HepG2 (cell line): Measurements from ENCODE around the gene RRBP1. TPM values are rescaled to one million over a fixed set of nuclear protein-coding genes. Genes with fewer than 3 reads are reported as not detected.

ENCODE experiments used
- AHR ChIP-seq: IDR thresholded peaks from 2 replicates; pipeline ENCODE4 v1.6.1; 2018; ENCODE audit warnings: missing genetic modification reagents, missing compliant biosample characterization
- ETV5 ChIP-seq: IDR thresholded peaks from 2 replicates; pipeline ENCODE4 v1.6.1; 2018; ENCODE audit warnings: missing biosample characterization, missing genetic modification reagents, inconsistent platforms, borderline replicate concordance
- GABPB1 ChIP-seq: IDR thresholded peaks from 2 replicates; pipeline ENCODE4 v1.6.1; 2016; ENCODE audit warnings: mild to moderate bottlenecking, missing genetic modification reagents, moderate library complexity, missing compliant biosample characterization
- HDAC6 ChIP-seq: fragments of 200-600 bp; sonication (generic); IDR thresholded peaks from 2 replicates; pipeline ENCODE4 v1.7.0; 2017; ENCODE audit warnings: mild to moderate bottlenecking, antibody characterized with exemption, low read length, low read depth
- KAT7 ChIP-seq: IDR thresholded peaks from 2 replicates; pipeline ENCODE4 v1.6.1; 2018; ENCODE audit warnings: borderline replicate concordance, missing compliant biosample characterization
- KDM5B ChIP-seq: sonication (generic); formaldehyde crosslinking; IDR thresholded peaks from 2 replicates; pipeline ENCODE4 v1.4.0; 2020; ENCODE audit warnings: missing genetic modification reagents, mild to moderate bottlenecking, borderline replicate concordance
- NR1H2 ChIP-seq: sonication (generic); formaldehyde crosslinking; IDR thresholded peaks from 2 replicates; pipeline ENCODE4 v1.8.1; 2022; ENCODE audit warnings: low read depth, missing genetic modification reagents, borderline replicate concordance
- SOX6 ChIP-seq, 2 experiments: fragments of 450-650 bp in 1 of 2; sonication (generic) in 1 of 2; formaldehyde crosslinking in 1 of 2; IDR thresholded peaks; 2 replicates each; pipeline versions ENCODE4 v1.4.0 to v1.6.1; 2017 to 2020; ENCODE audit warnings: antibody characterized with exemption in 1 of 2, mild to moderate bottlenecking in 1 of 2, missing genetic modification reagents in 1 of 2
- ZFAT ChIP-seq: sonication (generic); formaldehyde crosslinking; conservative IDR thresholded peaks from 2 replicates; pipeline ENCODE4 v1.8.1; 2023; ENCODE audit warnings: missing genetic modification reagents, inconsistent platforms
- ZFP90 ChIP-seq: sonication (generic); formaldehyde crosslinking; IDR thresholded peaks from 2 replicates; pipeline ENCODE4 v1.8.0; 2022; ENCODE audit warnings: missing genetic modification reagents, mild to moderate bottlenecking, inconsistent platforms, borderline replicate concordance
- ZKSCAN5 ChIP-seq: sonication (generic); formaldehyde crosslinking; IDR thresholded peaks from 2 replicates; pipeline ENCODE4 v1.5.1; 2020; ENCODE audit warnings: mild to moderate bottlenecking, missing genetic modification reagents
- ZNF207 ChIP-seq: fragments of 450-650 bp; IDR thresholded peaks from 2 replicates; pipeline ENCODE4 v1.6.1; 2016; ENCODE audit warnings: antibody characterized with exemption, borderline replicate concordance
- ZNF230 ChIP-seq: sonication (generic); formaldehyde crosslinking; IDR thresholded peaks from 2 replicates; pipeline ENCODE4 v1.4.0; 2020; ENCODE audit warnings: mild to moderate bottlenecking, missing genetic modification reagents
- ZNF563 ChIP-seq: sonication (generic); formaldehyde crosslinking; IDR thresholded peaks from 2 replicates; pipeline ENCODE4 v1.8.0; 2022; ENCODE audit warnings: mild to moderate bottlenecking, moderate library complexity, missing genetic modification reagents
- ZNF878 ChIP-seq: sonication (generic); formaldehyde crosslinking; IDR thresholded peaks from 2 replicates; pipeline ENCODE4 v1.8.1; 2023; ENCODE audit warnings: mild to moderate bottlenecking, missing genetic modification reagents, moderate library complexity
- polyA plus RNA-seq, 8 experiments: library from polyadenylated mRNA; depleted of rRNA in 3 of 8; stranded (reverse) in 7 of 8; unstranded in 1 of 8; fragments of >200 nt; fragmentation: Illumina TruSeq in 4 of 8; extraction: Trizol in 4 of 8; gene quantifications; 2 replicates each; pipeline versions ENCODE4 v1.2.1 to v1.2.3, GENCODE V29; 2011 to 2016; ENCODE audit warnings: low read depth in 4 of 8, missing spikeins in 1 of 8, mixed read lengths in 1 of 8; ENCODE audit not compliant: insufficient read depth in 1 of 8
- total RNA-seq, 5 experiments: library from RNA; depleted of rRNA; stranded (reverse); fragments of >200 nt; fragmentation: Illumina TruSeq; extraction: Trizol; gene quantifications; 2 replicates each; pipeline ENCODE4 v1.2.3, GENCODE V29; 2016; ENCODE audit warnings: low read depth in 1 of 5
- TF ChIP-seq, protein P1 (sequence below): sonication (generic); formaldehyde crosslinking; IDR thresholded peaks from 2 replicates; pipeline ENCODE4 v1.5.1; 2020; ENCODE audit warnings: missing genetic modification reagents, mild to moderate bottlenecking, borderline replicate concordance
- TF ChIP-seq, protein P2 (sequence below): fragments of 450-650 bp; IDR thresholded peaks from 2 replicates; pipeline ENCODE4 v1.6.1; 2017
- TF ChIP-seq, protein P3 (sequence below): sonication (generic); formaldehyde crosslinking; IDR thresholded peaks from 2 replicates; pipeline ENCODE4 v1.8.1; 2023; ENCODE audit warnings: mild to moderate bottlenecking, moderate library complexity, missing genetic modification reagents
- TF ChIP-seq, protein P4 (sequence below): IDR thresholded peaks from 2 replicates; pipeline ENCODE4 v1.6.1; 2016; ENCODE audit warnings: low read depth, control low read depth
- TF ChIP-seq, protein P5 (sequence below): sonication (generic); formaldehyde crosslinking; IDR thresholded peaks from 2 replicates; pipeline ENCODE4 v1.4.0; 2020; ENCODE audit warnings: mild to moderate bottlenecking, missing genetic modification reagents

Gene RRBP1
- total and polyA plus RNA-seq, 2 of the 13 experiments (the other 11 are each of a cell fraction or from before 2014, with no cell fraction given): 150 to 222 TPM

DNA sequence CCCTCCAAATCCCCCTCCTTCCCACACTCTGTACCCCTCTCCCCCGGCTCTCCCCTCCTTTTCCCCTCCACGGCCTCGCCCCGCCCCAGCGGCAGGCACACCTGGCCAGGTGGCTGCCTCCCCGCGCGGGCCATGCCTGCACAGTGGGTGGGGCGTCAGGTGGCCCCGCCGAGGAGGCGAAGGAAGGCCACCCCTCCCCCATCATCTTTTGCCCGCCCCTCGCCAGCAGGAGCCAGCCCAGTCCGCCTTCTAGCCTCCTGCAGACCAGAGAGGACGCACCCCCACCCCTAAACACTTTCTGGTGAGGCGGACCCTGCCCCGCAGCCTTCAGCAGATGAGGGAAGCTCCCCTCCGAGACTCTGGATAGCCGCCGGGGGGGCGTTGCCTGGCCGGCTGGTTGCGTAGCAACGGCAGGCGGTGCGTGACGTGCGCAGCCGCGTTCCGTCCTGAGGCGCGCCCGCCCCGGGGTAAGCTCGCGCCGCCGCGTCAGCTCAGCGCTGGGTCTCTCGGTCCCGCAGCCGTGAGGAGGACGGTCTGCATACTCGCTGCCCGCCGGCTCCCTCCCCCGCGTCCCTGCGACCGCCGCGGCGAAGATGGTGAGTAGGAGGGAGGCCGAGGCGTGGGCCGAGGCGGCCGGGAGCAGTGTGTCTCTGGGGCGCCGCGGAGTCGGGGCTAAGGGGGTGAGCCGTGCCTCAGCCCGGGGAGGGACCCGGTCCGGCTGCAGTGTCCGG lies 112.3 kb downstream of the RRBP1 start, which contains the start of gene DSTN (continued):
- TF ChIP-seq, protein P1, sequence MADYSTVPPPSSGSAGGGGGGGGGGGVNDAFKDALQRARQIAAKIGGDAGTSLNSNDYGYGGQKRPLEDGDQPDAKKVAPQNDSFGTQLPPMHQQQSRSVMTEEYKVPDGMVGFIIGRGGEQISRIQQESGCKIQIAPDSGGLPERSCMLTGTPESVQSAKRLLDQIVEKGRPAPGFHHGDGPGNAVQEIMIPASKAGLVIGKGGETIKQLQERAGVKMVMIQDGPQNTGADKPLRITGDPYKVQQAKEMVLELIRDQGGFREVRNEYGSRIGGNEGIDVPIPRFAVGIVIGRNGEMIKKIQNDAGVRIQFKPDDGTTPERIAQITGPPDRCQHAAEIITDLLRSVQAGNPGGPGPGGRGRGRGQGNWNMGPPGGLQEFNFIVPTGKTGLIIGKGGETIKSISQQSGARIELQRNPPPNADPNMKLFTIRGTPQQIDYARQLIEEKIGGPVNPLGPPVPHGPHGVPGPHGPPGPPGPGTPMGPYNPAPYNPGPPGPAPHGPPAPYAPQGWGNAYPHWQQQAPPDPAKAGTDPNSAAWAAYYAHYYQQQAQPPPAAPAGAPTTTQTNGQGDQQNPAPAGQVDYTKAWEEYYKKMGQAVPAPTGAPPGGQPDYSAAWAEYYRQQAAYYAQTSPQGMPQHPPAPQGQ (CRISPR knock-in tag): no peak
- TF ChIP-seq KDM5B (peak; percentile 93), ZKSCAN5 (CRISPR knock-in tag) (no peak), GABPB1 (CRISPR knock-in tag) (peak; percentile 82), ZNF230 (CRISPR knock-in tag) (no peak), ETV5 (CRISPR knock-in tag) (0 out of 2 replicates have a peak, but pooled peaks have one; percentile 12), SOX6 (IDR thresholded peaks at IDR 0.05) (no peak), SOX6 (CRISPR knock-in tag; IDR thresholded peaks at IDR 0.05) (no peak), KAT7 (peak; percentile 77; the same call in 1 of the 2 replicates), NR1H2 (CRISPR knock-in tag) (no peak; the same call in 1 of the 2 replicates), ZFAT (CRISPR knock-in tag) (no peak), ZNF207 (no peak), HDAC6 (no peak), ZNF878 (CRISPR knock-in tag) (no peak), ZFP90 (peak; percentile 51; the same call in 1 of the 2 replicates), AHR (CRISPR knock-in tag) (no peak), ZNF563 (CRISPR knock-in tag) (peak; percentile 89)
- TF ChIP-seq, protein P2, sequence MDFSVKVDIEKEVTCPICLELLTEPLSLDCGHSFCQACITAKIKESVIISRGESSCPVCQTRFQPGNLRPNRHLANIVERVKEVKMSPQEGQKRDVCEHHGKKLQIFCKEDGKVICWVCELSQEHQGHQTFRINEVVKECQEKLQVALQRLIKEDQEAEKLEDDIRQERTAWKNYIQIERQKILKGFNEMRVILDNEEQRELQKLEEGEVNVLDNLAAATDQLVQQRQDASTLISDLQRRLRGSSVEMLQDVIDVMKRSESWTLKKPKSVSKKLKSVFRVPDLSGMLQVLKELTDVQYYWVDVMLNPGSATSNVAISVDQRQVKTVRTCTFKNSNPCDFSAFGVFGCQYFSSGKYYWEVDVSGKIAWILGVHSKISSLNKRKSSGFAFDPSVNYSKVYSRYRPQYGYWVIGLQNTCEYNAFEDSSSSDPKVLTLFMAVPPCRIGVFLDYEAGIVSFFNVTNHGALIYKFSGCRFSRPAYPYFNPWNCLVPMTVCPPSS: no peak
- TF ChIP-seq, protein P3, sequence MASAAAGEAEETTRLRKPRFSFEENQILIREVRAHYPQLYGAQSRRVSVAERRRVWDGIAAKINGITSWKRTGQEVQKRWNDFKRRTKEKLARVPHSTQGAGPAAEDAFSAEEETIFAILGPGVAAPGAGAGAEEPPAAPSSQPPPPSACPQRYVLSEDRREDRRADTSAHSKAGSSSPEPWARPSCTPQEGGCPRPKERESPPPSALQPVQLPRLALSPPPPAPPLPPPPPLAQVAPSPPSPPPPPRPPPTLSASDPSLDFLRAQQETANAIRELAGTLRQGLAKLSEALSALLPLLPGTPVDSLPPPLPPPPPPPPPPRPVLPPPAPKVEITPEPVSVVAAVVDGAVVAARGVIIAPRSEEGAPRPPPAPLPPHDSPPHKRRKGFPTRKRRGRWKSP (CRISPR knock-in tag): peak; percentile 92
- TF ChIP-seq, protein P4, sequence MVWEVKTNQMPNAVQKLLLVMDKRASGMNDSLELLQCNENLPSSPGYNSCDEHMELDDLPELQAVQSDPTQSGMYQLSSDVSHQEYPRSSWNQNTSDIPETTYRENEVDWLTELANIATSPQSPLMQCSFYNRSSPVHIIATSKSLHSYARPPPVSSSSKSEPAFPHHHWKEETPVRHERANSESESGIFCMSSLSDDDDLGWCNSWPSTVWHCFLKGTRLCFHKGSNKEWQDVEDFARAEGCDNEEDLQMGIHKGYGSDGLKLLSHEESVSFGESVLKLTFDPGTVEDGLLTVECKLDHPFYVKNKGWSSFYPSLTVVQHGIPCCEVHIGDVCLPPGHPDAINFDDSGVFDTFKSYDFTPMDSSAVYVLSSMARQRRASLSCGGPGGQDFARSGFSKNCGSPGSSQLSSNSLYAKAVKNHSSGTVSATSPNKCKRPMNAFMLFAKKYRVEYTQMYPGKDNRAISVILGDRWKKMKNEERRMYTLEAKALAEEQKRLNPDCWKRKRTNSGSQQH: peak; percentile 28; the same call in 1 of the 2 replicates
- TF ChIP-seq, protein P5, sequence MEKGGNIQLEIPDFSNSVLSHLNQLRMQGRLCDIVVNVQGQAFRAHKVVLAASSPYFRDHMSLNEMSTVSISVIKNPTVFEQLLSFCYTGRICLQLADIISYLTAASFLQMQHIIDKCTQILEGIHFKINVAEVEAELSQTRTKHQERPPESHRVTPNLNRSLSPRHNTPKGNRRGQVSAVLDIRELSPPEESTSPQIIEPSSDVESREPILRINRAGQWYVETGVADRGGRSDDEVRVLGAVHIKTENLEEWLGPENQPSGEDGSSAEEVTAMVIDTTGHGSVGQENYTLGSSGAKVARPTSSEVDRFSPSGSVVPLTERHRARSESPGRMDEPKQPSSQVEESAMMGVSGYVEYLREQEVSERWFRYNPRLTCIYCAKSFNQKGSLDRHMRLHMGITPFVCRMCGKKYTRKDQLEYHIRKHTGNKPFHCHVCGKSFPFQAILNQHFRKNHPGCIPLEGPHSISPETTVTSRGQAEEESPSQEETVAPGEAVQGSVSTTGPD (CRISPR knock-in tag): no peak
